ENCODE results near the gene MAP6. TPM values are rescaled to one million over a fixed set of nuclear protein-coding genes. Genes with fewer than 3 reads are reported as not detected.

The MAP6 gene
- total and polyA plus RNA-seq, 9 of the 15 experiments (the other 6 are each of a cell fraction or from before 2014, with no cell fraction given) = not detected

DNA sequence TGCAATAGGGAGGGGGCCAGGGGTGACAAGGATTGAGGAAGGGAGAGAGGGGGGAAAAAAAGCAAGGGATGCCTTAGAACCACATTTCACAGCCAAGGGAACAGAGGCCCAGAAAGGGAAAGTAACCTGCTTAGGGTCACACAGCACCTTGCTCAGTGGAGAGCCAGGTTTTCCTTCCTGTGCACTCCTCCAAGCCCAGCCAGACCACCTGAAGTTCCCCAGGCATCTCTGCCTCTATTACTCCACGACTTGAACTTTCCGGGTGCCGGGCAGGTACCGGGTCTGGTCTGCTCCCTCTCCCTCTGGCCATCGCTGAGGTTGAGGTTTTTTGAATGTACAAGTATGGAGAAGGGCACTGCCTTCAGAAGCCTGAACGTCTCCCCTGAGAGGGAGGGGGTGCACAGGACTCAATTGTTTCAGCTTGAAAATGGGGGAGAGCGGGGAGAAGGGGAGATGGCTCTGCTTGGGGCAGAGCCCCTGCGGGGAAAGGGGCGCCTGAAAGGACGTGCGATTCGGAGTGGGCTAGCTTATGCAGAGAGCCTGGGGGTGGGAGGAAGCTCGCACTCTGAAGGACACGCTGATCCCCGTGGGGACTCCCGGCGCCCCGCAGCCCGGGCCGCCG is 107.3 kb downstream of the MAP6 start (continued):
- TF ChIP-seq ZNF518B (CRISPR knock-in tag; IDR thresholded peaks at IDR 0.05) (no peak), HINFP (tag; conservative IDR thresholded peaks at IDR 0.05; ENCODE audit: low read depth) (no peak), KDM1A (IDR thresholded peaks at IDR 0.05) (peak; percentile 69 to 87), KLF6 (CRISPR knock-in tag; IDR thresholded peaks at IDR 0.05; ENCODE audit: borderline replicate concordance) (no peak), NFATC3 (IDR thresholded peaks at IDR 0.05) (no peak), POLR2G (IDR thresholded peaks at IDR 0.05; ENCODE audit: low read depth, low read length) (no peak), ATF2 (CRISPR knock-in tag; IDR thresholded peaks at IDR 0.05) (no peak), PML (IDR thresholded peaks at IDR 0.05; ENCODE audit: low read length) (no peak), NFIC (IDR thresholded peaks at IDR 0.05) (no peak)
- TF ChIP-seq, protein P1, sequence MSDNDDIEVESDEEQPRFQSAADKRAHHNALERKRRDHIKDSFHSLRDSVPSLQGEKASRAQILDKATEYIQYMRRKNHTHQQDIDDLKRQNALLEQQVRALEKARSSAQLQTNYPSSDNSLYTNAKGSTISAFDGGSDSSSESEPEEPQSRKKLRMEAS (CRISPR knock-in tag; IDR thresholded peaks at IDR 0.05) = no peak
- TF ChIP-seq, protein P2, sequence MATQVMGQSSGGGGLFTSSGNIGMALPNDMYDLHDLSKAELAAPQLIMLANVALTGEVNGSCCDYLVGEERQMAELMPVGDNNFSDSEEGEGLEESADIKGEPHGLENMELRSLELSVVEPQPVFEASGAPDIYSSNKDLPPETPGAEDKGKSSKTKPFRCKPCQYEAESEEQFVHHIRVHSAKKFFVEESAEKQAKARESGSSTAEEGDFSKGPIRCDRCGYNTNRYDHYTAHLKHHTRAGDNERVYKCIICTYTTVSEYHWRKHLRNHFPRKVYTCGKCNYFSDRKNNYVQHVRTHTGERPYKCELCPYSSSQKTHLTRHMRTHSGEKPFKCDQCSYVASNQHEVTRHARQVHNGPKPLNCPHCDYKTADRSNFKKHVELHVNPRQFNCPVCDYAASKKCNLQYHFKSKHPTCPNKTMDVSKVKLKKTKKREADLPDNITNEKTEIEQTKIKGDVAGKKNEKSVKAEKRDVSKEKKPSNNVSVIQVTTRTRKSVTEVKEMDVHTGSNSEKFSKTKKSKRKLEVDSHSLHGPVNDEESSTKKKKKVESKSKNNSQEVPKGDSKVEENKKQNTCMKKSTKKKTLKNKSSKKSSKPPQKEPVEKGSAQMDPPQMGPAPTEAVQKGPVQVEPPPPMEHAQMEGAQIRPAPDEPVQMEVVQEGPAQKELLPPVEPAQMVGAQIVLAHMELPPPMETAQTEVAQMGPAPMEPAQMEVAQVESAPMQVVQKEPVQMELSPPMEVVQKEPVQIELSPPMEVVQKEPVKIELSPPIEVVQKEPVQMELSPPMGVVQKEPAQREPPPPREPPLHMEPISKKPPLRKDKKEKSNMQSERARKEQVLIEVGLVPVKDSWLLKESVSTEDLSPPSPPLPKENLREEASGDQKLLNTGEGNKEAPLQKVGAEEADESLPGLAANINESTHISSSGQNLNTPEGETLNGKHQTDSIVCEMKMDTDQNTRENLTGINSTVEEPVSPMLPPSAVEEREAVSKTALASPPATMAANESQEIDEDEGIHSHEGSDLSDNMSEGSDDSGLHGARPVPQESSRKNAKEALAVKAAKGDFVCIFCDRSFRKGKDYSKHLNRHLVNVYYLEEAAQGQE (IDR thresholded peaks at IDR 0.05; ENCODE audit: borderline replicate concordance) = no peak
- TF ChIP-seq, protein P2 (CRISPR knock-in tag; IDR thresholded peaks at IDR 0.05; ENCODE audit: low read depth) = no peak

Data from K562 (cell line).